ENCODE measurements around the gene TFR2.

DNA sequence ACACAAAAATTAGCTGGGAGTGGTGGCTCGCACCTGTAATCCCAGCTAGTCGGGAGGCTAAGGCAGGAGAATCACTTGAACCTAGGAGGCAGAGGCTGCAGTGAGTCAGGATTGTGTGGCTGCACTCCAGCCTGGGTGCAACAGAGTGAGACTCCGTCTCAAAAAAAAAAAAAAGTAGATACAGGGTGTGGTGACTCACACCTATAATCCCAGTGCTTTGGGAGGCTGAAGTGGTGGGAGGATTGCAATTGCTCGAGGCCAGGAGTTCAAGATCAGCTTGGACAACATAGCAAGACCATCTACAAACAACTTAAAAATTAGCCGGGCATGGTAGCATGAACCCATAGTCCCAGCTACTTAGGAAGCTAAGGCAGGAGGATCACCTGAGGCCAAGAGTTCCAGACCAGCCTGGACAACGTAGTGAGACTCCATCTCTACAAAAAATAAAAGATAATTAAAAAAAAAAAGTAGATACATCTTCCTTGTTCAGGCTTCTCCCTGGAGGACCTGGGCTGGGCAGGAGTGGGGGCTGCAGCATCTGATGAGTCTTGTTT, 27.0 kb downstream of the TFR2 start:
- TF ChIP-seq CTCF (IDR thresholded peaks at IDR 0.05): no peak
- no peak for TF ChIP-seq EZH2 (IDR thresholded peaks at IDR 0.05; ENCODE audit: borderline replicate concordance, insufficient read depth, low read depth, low read length, poor library complexity, severe bottlenecking)

All from B cell (primary cell).